ENCODE measurements around the gene LZTS3. TPM values are rescaled to one million over a fixed set of nuclear protein-coding genes. Genes with fewer than 3 reads are reported as not detected.
"Not testable (repeated sequence)": the region's sequence is repeated elsewhere in the genome, so short reads cannot be mapped to it uniquely, and the experiment has no call there.

The LZTS3 gene
- total RNA-seq, 2 donors from 2014 or later = 26.8 to 27.7 TPM

DNA sequence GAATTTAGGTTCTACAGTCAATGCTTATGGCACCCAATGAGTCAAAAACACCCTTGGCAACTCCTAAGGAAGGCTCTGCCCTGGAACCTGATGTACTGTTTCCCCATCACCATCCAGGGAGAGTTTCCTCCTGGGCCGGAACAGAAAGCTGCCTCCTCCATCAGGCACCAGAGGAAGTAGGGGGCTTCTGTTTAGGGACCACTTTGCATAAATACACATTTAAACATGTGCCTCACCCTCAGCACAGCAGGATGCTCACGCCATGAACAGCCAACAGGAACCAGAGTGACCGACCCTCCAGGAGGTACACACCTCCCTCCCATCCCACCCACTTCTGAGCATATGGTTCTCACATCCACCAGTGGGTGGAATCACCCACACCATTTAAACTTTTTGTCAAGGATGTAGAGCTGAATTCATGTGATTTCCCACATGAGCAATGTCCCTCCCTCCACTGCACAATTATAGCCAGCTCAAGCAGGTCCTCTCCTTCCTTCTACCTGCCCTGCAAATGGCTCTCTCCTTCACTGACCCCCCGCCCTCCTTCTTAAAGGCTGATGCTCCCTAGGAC is 16.3 kb upstream of the LZTS3 start:
- no peak overlapping the region for H3K4me3 Mint-ChIP-seq
- peaks cover 48% of the 10 kb centered on the region for H3K36me3 ChIP-seq (ENCODE audit: control insufficient read depth, insufficient read depth, low read length)
- peaks cover 39% of the 10 kb centered on the region for H3K36me3 Mint-ChIP-seq (ENCODE audit: low read depth)
- H3K4me1 Mint-ChIP-seq = peaks cover 4% of the 10 kb centered on the region
- H3K27ac Mint-ChIP-seq = no peak overlapping the region
- no peaks in the 10 kb centered on the region for H3K27me3 ChIP-seq (ENCODE audit: control insufficient read depth, insufficient read depth, low read length, poor library complexity, severe bottlenecking)
- H3K4me3 ChIP-seq (ENCODE audit: low read length) = no peak overlapping the region
- H3K9me3 Mint-ChIP-seq = no peaks in the 10 kb centered on the region
- no peaks in the 10 kb centered on the region for H3K4me1 ChIP-seq (ENCODE audit: control insufficient read depth, insufficient read depth, low read length)
- H3K27me3 Mint-ChIP-seq (ENCODE audit: insufficient read depth) = no peaks in the 10 kb centered on the region
- no peak for DNase-seq
- WGBS, 2 experiments (ENCODE audit: insufficient coverage in 1 of 2, insufficient read length in 1 of 2) = 97 to 100% methylated on average over 1 to 4 of the region's 4 CpGs
- no peaks in the 10 kb centered on the region for H3K9me3 ChIP-seq (ENCODE audit: control insufficient read depth, low read length)
- TF ChIP-seq, protein P1, sequence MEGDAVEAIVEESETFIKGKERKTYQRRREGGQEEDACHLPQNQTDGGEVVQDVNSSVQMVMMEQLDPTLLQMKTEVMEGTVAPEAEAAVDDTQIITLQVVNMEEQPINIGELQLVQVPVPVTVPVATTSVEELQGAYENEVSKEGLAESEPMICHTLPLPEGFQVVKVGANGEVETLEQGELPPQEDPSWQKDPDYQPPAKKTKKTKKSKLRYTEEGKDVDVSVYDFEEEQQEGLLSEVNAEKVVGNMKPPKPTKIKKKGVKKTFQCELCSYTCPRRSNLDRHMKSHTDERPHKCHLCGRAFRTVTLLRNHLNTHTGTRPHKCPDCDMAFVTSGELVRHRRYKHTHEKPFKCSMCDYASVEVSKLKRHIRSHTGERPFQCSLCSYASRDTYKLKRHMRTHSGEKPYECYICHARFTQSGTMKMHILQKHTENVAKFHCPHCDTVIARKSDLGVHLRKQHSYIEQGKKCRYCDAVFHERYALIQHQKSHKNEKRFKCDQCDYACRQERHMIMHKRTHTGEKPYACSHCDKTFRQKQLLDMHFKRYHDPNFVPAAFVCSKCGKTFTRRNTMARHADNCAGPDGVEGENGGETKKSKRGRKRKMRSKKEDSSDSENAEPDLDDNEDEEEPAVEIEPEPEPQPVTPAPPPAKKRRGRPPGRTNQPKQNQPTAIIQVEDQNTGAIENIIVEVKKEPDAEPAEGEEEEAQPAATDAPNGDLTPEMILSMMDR (conservative IDR thresholded peaks at IDR 0.05) = no peak
- H3K27ac ChIP-seq (ENCODE audit: low read depth, low read length) = no peak overlapping the region
- H3K9ac ChIP-seq (ENCODE audit: extremely low read depth, low read length, poor library complexity, severe bottlenecking) = no peak overlapping the region

DNA sequence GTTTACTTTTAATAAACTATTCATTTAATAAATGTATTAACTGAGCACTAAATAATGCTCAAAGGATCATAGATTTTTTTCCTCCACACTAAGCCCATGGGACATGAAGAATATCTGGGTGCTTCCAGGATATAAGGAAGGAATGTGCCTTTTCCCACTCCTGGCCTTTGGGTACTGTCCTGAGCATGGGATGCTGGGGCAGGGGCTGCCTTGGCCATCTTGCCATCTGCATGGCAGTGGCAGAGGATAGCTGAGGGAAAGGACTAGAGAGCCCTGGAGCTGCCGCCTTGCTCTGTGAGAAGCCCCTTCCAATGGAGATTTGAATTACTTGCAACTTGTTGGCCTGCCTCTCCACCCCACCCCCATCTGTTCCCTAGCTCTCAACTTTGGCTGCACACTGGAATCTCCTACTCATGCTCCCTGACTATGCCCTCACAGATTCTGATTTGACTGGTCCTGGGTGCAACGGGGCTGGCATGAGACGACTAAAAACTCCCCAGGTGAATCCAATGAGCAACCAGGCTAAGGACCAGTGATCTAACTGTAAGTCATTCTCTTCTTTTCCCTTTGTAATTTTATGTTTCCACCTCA is 15.6 kb upstream of the LZTS3 start:
- DNase-seq = no peak
- no peak overlapping the region for H3K27ac Mint-ChIP-seq
- 94 to 100% methylated on average over 1 to 3 of the region's 3 CpGs for WGBS, 2 experiments (ENCODE audit: insufficient coverage in 1 of 2, insufficient read length in 1 of 2)
- H3K27ac ChIP-seq (ENCODE audit: low read depth, low read length) = no peak overlapping the region
- H3K36me3 ChIP-seq (ENCODE audit: control insufficient read depth, insufficient read depth, low read length) = peaks cover 48% of the 10 kb centered on the region
- no peaks in the 10 kb centered on the region for H3K27me3 Mint-ChIP-seq (ENCODE audit: insufficient read depth)
- H3K9ac ChIP-seq (ENCODE audit: extremely low read depth, low read length, poor library complexity, severe bottlenecking) = no peak overlapping the region
- no peaks in the 10 kb centered on the region for H3K9me3 ChIP-seq (ENCODE audit: control insufficient read depth, low read length)
- H3K4me1 Mint-ChIP-seq = peaks cover 4% of the 10 kb centered on the region
- H3K4me1 ChIP-seq (ENCODE audit: control insufficient read depth, insufficient read depth, low read length) = no peaks in the 10 kb centered on the region
- no peaks in the 10 kb centered on the region for H3K27me3 ChIP-seq (ENCODE audit: control insufficient read depth, insufficient read depth, low read length, poor library complexity, severe bottlenecking)
- TF ChIP-seq, protein P1 (conservative IDR thresholded peaks at IDR 0.05) = no peak
- no peak overlapping the region for H3K4me3 ChIP-seq (ENCODE audit: low read length)
- H3K4me3 Mint-ChIP-seq = no peak overlapping the region
- H3K9me3 Mint-ChIP-seq = no peaks in the 10 kb centered on the region
- H3K36me3 Mint-ChIP-seq (ENCODE audit: low read depth) = peaks cover 35% of the 10 kb centered on the region

DNA sequence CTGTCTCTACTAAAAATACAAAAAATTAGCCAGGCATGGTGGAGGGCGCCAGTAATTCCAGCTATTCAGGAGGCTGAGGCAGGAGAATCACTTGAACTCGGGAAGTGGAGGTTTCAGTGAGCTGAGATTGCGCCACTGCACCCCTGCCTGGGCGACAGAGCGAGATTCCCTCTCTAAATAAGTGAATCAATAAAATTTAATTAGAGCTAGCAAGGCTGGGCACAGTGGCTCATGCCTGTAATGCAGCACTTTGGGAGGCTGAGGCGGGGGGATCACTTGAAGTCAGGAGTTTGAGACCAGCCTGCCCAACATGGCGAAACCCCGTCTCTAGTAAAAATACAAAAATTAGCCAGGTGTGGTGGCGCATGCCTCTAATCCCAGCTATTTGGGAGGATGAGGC is 14.5 kb upstream of the LZTS3 start:
- not testable (repeated sequence) for H3K4me3 Mint-ChIP-seq; H3K27me3 Mint-ChIP-seq (ENCODE audit: insufficient read depth); DNase-seq; H3K27ac Mint-ChIP-seq; H3K27me3 ChIP-seq (ENCODE audit: control insufficient read depth, insufficient read depth, low read length, poor library complexity, severe bottlenecking); H3K9ac ChIP-seq (ENCODE audit: extremely low read depth, low read length, poor library complexity, severe bottlenecking); H3K9me3 ChIP-seq (ENCODE audit: control insufficient read depth, low read length); H3K27ac ChIP-seq (ENCODE audit: low read depth, low read length); H3K4me1 ChIP-seq (ENCODE audit: control insufficient read depth, insufficient read depth, low read length); H3K4me3 ChIP-seq (ENCODE audit: low read length); H3K4me1 Mint-ChIP-seq; H3K9me3 Mint-ChIP-seq
- H3K36me3 ChIP-seq (ENCODE audit: control insufficient read depth, insufficient read depth, low read length) = peaks cover 40% of the 10 kb centered on the region
- WGBS, 2 experiments (ENCODE audit: insufficient coverage in 1 of 2, insufficient read length in 1 of 2) = 92 to 94% methylated on average over 9 of the region's 9 CpGs
- peaks cover 32% of the 10 kb centered on the region for H3K36me3 Mint-ChIP-seq (ENCODE audit: low read depth)
